Endometrial microvascular endothelial cells (primary cell): ENCODE data around the gene SHISA2. TPM values are rescaled to one million over a fixed set of nuclear protein-coding genes. Genes with fewer than 3 reads are reported as not detected.
"Not testable (repeated sequence)": the region's sequence is repeated elsewhere in the genome, so short reads cannot be mapped to it uniquely, and the experiment has no call there.

Source experiments
- in situ Hi-C: cut with HindIII; loops from 2 replicates; pipeline ENCODE4 v1.10.0; 2017; ENCODE audit warnings: low sequenced_read_pairs, low pct_unique_long_range_greater_than_20kb; ENCODE audit errors: inconsistent ontology term
- total RNA-seq: library from RNA; depleted of rRNA; stranded (reverse); fragments of >200 nt; gene quantifications from one replicate; pipeline ENCODE4 v1.2.3, GENCODE V29; 2015; ENCODE audit errors: inconsistent ontology term

The SHISA2 gene
- total RNA-seq, result not detected

DNA sequence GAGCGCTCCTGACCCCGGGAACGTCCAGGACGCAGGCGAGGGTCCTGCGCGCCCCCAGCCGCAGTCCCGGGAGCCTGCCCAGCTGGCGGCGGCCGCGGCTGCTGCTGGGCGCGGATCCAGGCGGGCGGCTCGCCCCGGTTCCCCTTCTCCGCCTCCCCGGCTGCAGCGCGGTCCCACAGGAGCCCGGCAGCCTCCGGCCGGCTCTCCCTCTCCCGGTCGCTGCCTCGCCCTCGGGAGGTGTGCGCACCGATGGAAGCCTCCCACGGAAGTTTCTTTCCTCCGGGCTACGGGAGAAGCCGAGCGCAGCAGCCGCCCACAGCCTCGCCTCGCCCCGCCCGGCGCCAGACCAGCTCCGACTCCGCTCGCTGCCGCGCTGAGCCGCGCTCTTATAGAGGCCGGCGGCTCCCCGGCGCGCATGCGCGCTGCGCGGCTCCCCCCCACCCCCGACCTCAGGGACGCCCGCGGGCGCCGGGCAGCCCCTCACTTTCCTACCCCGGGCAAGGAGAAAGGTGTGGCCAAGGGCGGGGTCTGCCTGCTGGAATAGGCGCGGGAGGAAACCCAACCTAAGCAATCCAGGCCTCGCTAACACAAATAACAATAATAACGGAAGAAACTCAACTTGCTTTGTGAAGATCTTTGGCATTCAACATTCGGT lies at the start of gene SHISA2:
Gene SHISA2 (minus strand): TSS at position 360 of the 655 bp plus-strand sequence. CDS start 1,041 bp downstream, outside the sequence.
- in situ Hi-C loops, result no loop called here

DNA sequence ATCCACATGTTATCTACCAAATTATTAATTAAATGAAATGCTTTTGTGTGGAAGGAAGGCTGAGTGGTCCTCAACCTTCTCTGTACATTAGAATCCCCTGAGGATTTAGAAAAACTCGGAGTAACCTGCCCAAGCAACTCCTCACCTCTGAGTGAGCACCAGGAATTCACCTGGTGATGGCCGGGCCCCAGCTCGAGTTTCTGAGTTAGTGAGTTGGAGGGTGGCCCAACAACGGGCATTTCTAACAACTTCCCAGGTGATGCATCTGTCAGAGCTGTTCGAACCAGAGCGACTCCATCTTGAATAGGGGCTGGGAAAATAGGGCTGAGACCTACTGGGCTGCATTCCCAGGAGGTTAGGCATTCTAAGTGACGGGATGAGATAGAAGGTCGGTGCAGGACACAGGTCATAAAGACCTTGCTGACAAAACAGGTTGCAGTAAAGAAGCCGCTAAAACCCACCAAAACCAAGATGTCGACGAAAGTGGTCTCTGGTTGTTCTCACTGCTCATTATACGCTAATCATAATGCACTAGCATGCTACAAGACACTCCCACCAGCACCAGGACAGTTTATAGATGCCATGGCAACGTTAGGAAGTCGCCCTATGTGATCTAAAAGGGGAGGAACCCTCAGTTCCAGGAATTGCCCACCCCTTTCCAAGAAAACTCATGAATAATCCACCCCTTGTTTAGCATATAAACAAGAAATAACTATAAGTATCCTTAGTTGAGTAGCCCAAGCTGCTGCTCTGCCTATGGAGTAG lies 44.2 kb upstream of the SHISA2 start:
- in situ Hi-C loops, result no loop called here

DNA sequence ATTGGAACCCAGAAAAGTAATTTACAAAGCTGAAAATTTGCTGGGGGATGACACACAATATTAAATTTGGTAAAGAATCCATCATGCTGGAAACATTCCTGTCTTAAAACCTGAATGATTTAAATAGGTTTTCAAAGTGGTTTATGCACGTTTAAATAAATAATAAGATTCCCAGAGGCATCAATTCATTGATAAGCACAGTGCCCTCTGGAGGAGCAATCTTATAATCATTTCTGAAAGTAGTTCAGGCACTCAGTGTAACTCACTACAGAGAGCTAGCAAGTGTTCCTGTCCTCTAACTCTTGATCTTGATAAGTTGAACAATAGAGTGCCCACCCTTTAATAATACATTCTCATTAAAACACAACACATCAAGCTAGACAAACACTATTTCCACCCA lies 43.5 kb upstream of the SHISA2 start:
- in situ Hi-C loops, result no loop called here

DNA sequence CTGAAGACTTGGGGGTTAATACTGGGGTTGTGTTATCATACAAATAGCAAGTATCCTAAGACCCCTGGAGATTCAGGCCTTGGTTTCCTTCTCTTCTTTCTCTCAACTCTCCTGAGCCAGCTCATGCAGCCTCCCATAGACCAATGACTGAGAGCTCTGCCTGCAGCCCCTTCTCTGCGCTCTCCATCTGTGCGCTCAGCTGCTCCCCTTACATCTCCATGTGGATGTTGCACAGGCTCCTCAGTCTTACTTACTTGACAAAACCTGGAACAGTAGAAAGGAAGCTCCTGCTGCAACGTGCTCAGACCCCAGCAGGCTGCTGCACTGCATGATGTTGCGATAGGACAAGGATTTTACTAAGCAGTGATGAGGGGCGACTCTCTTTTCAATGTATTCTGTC lies 25.0 kb upstream of the SHISA2 start:
- in situ Hi-C loops, result not testable (repeated sequence)

DNA sequence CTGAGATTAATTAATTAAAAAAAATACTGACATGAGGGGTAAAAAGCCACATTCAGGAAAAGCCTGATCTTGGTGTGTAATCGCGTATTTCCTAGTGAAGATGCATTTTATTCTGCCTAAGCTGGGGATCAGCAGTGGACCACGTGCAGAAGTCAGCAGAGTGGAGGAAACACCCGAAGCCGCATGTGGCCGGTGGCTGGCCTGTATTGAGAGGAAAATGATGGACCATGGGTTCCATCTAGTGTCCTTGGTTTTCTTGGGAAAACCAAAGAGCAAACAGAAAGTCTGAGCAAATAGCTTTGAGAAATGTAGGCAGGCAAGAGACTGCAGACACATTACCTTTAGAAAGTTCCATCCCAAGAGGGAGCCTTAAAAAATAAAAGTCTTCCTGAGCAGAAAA lies 23.7 kb upstream of the SHISA2 start:
- in situ Hi-C loops, result no loop called here

DNA sequence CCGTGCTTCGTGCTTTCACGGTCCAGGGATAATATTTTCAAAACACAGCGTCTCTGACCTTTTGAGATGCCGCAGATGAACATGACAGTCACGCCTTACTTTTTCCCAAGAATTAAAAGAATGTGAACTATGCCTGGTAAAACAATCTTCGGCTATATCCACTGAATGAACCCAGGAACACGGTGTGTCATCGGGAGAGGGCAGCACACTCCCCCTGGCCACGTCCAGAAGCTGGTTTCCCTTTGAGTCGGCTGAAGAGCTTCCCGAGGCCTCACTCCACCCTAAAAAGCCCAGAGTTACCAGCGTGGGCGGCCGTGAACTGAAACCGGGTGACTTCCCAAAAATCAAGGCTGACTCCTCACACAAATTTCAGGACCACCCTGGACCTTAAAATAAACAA lies 22.9 kb upstream of the SHISA2 start:
- in situ Hi-C loops, result no loop called here

DNA sequence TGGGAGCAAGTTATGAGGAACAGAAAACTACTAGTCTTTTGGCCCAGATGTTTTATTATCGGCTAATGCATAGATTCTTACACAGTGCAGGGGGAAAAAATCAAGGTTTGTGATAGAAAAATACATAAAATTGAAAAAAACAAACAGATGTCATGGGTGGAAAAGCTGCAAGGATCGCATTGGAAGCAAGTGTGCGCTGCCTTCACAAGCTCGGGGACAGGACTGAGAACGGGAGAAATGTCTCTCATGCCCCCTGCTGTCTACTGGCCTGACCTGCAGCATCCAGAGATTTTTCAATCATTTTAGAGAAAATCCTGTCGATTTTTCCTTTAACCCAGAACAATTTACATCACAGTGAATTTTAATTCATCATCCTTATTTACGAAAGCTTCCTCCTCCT lies 20.5 kb upstream of the SHISA2 start:
- in situ Hi-C loops, result not testable (repeated sequence)

DNA sequence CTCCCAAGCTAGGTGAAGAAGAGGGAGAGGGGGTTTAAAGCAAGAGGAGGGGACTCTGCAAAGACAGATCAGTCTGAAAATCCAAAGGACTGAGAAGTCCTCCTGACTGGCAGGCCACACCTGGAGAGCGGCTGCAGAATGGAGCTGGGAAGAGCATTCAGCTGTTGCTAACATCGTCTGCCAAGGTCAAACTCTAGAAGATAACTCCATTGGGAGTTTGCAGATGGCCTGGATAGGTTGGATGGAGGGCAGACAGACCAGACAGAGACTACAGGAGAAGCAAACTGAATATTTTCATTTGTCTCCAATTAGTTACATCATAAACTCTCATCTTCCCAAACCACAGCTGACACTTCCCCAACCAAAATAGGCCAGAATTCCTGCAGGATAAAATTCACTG lies 19.9 kb upstream of the SHISA2 start:
- in situ Hi-C loops, result no loop called here

DNA sequence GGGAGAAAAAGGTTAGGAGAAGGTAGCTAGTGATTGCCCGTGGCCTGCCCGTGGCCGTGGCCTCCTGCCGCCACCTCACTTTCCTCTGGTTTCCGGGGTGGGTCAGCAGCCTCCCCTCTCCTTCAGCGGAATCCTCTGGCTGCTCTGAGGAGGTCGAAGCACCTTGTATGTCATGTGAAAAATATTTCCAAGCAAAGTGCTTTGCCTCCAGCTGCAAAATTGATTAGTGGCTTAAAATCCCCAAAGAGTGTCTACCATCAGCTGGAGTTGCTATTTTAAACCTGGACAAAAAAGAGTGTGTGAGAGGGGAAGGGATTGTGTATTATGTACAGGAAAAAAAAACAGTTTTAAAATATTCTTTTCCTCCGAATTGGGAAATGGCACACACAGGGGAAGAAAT lies 17.8 kb upstream of the SHISA2 start:
- in situ Hi-C loops, result not testable (repeated sequence)

DNA sequence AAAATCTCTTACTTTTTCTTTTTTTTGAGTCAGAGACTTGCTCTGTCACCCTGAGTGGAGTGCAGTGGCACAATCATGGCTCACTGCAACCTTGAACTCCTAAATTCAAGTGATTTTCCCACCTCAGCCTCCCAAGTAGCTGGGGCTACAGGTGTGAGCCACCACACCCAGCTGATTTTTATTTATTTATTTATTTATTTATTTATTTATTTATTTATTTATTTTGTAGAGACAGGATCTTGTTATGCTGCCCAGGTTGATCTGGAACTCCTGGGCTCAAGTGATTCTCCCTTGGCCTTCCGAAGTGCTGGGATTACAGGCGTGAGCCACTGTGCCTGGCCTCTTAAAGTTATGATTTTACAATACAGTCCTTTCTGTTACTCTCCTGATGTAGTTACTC lies 16.6 kb upstream of the SHISA2 start:
- in situ Hi-C loops, result not testable (repeated sequence)

DNA sequence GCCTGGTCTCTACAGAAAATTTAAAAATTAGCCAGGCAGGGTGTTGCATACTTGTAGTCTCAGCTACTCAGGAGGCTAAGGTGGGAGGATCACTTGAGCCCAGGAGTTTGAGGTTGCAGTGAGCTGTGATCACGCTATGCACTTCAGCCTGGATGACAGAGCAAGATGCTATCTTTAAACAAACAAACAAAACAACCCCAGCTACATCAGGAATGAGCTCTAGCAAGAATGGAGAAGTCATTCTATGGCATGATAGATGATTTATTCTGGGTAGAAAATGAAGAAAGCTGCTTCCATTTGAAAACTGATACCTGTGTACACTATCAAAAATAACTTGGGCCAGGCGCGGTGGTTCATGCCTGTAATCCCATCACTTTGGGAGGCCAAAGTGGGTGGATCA lies 15.8 kb upstream of the SHISA2 start:
- in situ Hi-C loops, result no loop called here

DNA sequence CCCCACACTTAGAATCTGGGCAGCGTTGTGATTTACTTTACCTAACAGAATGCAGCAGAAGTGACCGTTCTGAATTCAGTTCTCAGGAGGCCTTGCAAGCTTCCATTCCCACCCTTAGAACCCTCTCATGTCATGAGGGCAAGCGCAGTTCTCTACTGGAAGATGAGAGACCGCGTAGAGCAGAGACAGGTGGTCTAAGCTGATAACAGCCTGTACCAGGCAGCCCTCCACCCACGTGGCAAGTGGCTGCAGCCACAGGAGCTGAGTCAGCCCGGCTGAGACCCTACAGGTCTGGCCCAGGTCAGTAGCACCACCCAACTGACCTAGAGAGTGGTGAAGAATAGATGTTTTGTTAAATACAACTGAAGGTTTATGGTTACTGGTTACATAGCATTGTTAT lies 14.7 kb upstream of the SHISA2 start:
- in situ Hi-C loops, result not testable (repeated sequence)

DNA sequence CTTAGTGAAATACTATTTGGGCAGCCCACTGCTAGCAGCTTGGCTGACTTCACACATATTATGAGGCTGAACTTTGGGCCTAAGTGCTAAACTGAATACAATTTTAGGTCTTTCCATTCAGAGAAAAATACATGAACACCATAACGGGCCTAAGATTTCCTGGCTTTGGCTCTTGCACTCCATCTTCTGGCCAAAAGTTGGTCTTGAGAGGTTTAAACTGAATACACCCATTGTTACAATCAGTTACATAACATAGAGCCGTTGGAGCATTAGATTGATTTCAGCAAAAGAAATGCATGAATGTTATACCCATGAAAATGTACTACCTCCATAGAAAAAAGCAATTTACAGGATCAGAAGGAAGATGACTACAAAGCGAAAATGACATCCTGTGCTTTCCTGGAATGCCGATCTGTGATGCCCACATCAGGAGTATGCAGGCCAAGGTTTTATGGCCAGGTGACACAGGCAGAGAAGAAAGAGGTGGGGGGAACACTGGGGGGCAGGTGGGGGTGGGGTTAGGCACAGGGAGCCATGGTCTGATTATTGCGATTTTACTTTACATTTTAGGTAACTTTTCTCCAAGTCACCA lies 11.1 kb upstream of the SHISA2 start:
- in situ Hi-C loops, result no loop called here

DNA sequence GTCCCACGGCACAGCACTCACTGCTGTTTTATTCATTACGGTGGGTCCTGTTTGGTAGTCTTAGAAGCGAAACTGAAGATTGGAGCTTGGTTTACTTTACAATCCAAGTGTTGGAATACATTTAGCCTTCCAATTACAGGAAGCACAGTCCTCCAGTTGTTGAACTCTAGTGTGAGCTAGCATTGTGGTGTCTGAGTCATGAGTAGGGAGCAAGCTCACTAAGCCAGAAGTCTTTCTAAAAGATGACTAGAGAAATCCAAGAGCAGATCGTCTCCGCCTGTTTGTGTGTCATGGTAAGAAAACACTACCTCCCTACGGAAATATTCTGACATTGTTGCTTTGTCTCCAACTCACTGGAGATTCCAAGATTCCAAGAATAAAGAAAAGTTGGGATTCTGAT lies 10.1 kb upstream of the SHISA2 start:
- in situ Hi-C loops, result no loop called here

DNA sequence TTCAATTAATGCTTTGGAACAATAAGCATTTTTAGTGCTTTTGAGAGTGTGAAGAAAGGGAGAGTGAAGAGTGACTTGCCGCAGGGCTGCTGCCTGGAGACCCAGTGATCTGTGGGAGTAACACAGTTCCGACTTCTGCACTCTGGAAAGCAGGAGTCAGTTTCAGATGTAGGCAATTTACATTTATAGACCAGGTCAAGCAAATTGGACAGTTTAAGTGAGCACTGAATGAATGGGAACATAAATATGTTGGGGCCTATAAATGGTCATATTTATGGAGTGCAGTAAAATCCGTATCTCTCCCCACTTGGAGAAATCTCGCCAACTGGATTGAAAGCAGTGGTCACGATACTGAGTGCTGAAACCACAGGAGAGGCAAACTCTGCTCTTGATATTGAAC lies 9.4 kb upstream of the SHISA2 start:
- in situ Hi-C loops, result no loop called here

DNA sequence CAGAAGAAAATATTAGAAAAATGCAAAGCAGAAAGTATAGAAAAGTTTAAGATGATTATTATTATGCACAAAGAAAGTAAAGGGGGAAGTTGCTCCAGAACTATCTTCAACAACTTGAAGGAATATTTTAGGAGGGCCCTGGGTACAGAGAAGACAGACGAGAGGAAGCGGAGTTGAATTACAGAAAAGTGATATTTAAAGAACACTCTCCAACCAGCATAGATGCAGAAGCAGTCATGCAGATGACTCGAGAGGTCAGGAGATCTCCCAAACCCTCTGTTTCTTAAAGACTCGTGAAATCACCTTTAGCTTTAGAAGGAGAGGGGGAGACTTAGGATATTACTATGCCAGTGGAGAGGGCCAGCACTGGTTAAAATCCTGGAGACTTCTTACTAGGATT lies 8.5 kb upstream of the SHISA2 start:
- in situ Hi-C loops, result no loop called here

DNA sequence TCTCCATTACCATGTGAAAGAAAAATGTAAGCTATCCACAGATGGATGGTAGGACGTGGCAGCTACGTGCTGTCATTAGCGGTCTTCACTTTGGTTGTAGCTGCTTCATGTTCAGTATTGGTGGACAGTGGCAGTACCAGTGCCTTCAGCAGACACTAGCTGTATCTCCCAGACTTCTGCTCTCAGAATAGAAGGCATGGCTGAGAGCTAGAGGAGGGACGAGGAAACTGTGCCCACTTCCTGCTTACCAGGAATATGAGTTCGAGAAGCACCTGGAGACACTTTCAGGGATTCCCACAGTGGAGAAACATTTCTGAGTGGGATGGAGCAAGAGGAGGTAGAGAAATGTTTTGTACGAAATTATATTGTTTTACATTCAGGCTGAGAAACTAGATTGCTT lies 6.9 kb upstream of the SHISA2 start:
- in situ Hi-C loops, result no loop called here

DNA sequence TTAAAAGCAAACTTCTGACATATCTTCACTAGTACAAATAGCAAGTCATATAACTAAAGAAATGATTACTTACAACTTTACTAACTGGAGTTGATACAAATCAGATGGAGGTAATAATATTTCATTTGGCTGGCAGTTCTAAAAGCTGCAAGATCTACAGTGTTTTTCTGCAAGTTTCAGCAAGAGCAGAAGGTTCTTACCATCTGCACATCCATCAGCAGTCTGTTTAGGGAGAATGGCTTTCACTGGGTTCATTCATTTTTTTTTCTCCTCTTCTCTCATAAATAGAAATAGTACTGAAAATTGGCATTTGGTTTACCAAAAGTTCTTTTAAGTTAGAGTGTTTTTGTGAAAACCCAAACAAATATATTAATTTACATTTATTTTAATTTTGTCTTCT lies 3.1 kb upstream of the SHISA2 start:
- in situ Hi-C loops, result no loop called here

DNA sequence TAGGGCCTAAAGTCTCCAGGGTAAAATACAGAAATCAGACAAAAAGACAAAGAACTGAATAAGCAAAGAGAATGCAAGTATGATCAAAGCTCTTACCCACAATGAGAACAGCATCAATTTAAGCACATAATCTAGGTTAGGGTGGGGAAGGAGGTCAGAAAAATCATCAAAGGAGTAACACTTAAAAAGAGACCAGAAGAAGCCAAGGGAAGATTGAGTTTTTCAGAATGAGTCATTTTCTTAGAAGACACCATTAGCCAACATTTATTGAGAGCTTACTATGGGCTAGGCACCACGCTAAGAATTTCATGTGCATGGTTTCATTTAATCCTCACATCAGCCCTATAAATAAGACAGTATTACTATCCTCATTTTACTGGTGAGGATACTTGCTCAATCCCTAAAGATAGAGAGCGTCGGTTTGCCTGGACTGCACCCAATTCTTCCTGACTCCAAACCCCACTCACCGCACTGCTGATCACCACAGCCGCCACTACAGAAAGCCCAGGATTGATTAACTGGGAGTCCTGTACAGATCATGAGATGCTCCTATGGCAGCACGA lies 1.7 kb upstream of the SHISA2 start:
- in situ Hi-C loops, result no loop called here

DNA sequence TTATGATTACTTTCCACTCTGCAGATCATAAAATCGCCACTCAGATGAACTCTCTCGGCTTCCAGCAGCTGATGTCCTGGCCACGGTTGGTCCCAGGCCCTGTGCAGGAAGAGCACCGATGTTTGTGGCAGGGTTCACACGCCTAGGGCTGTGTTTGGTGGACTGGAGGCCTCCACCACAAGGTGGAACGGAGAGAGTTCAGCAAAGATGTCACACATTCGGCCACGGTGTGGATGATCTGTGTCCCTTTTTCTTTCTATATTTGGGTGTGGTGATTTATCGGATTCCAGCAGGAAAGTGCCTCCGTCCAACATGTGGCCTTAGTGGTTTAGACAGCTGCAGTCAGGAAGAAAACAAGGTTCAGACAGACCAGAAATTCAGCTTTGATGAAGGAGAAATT lies 521 bp upstream of the SHISA2 start:
- in situ Hi-C loops, result no loop called here
